Effector CD8-positive, alpha-beta T cell (primary cell): ENCODE data around the gene PMF1.

ENCODE experiments used
- DNase-seq: peaks from one replicate; lab custom pipeline; 2025; lab: John Stamatoyannopoulos, UW

Gene PMF1

GRCh38 chr1:156238248-156238647, 25.4 kb downstream of the PMF1 start:
- DNase-seq: no peak

- no peak for DNase-seq
Observed at GRCh38 chr1:156241311-156241811, 28.6 kb downstream of the PMF1 start.

GRCh38 chr1:156241926-156242325, 29.1 kb downstream of the PMF1 start, which contains the start of gene BGLAP:
TSS of gene BGLAP (plus strand) at chr1:156242184. CDS start at chr1:156242232, 48 bp downstream.
- DNase-seq: no peak

- no peak for DNase-seq
Observed at GRCh38 chr1:156242738-156243137, 29.9 kb downstream of the PMF1 start.

- no peak for DNase-seq
Observed at GRCh38 chr1:156244126-156244525, 31.3 kb downstream of the PMF1 start.

GRCh38 chr1:156244712-156245111, 31.9 kb downstream of the PMF1 start:
- no peak for DNase-seq

- no peak for DNase-seq
Observed at GRCh38 chr1:156245451-156246232, 32.8 kb downstream of the PMF1 start.

- no peak for DNase-seq
Observed at GRCh38 chr1:156246241-156246780, 33.5 kb downstream of the PMF1 start.

- no peak for DNase-seq
Observed at GRCh38 chr1:156246781-156247459, 34.1 kb downstream of the PMF1 start.

GRCh38 chr1:156247460-156248322, 34.9 kb downstream of the PMF1 start, which contains the start of gene PAQR6:
TSS of gene PAQR6 (minus strand) at chr1:156248056. CDS start at chr1:156246731, 1,325 bp downstream.
- DNase-seq: no peak

GRCh38 chr1:156248323-156248683, 35.5 kb downstream of the PMF1 start:
- no peak for DNase-seq

GRCh38 chr1:156249593-156249992, 36.8 kb downstream of the PMF1 start:
- no peak for DNase-seq

- no peak for DNase-seq
Observed at GRCh38 chr1:156251527-156251926, 38.7 kb downstream of the PMF1 start.

- DNase-seq: no peak
Observed at GRCh38 chr1:156253634-156254033, 40.8 kb downstream of the PMF1 start.

GRCh38 chr1:156257711-156258110, 44.9 kb downstream of the PMF1 start:
- no peak for DNase-seq

GRCh38 chr1:156258859-156259258, 46.1 kb downstream of the PMF1 start:
- no peak for DNase-seq

GRCh38 chr1:156259805-156260204, 47.0 kb downstream of the PMF1 start:
- DNase-seq: no peak

- no peak for DNase-seq
Observed at GRCh38 chr1:156260896-156261295, 48.1 kb downstream of the PMF1 start.

GRCh38 chr1:156262461-156263287, 49.9 kb downstream of the PMF1 start:
- no peak for DNase-seq

- DNase-seq: no peak
Observed at GRCh38 chr1:156263288-156263655, 50.5 kb downstream of the PMF1 start.

GRCh38 chr1:156266051-156266450, 53.2 kb downstream of the PMF1 start:
- no peak for DNase-seq
